A673 (cell line): Measurements from ENCODE around the gene SRSF6. TPM values are rescaled to one million over a fixed set of nuclear protein-coding genes. Genes with fewer than 3 reads are reported as not detected.

Experiments
- BruUV-seq: library from RNA; stranded (reverse); fragments of 400-500 nt; replicated peaks from 2 replicates; lab custom pipeline; 2021; lab: Mats Ljungman, UMichigan
- CTCF ChIA-PET: fragments of 300-600 bp; sonication (Branson Sonifier 250); formaldehyde crosslinking; loops from one replicate; lab custom pipeline; 2022; ENCODE audit warnings: antibody characterized with exemption; lab: Charles Lee
- POLR2A ChIA-PET: fragments of 300-600 bp; sonication (Branson Sonifier 250); formaldehyde crosslinking; loops from one replicate; lab custom pipeline; 2022; ENCODE audit warnings: antibody characterized with exemption; ENCODE audit not compliant: low non-redundant PET; lab: Charles Lee
- DNase-seq: peaks from one replicate; pipeline ENCODE4 v3.0.0-alpha.2; 2015; ENCODE audit warnings: low spot score
- H3K27ac ChIP-seq: fragments of 200-600 bp; sonication (generic); 2 replicates; pipeline ENCODE4 v1.5.1; 2016; ENCODE audit warnings: mixed run types, low read depth, mild to moderate bottlenecking, mixed read lengths, antibody characterized with exemption, low read length; ENCODE audit not compliant: poor library complexity, severe bottlenecking
- H3K27me3 ChIP-seq: fragments of 200-600 bp; sonication (generic); replicated peaks from 2 replicates; pipeline ENCODE4 v1.6.1; 2017; ENCODE audit warnings: mixed run types, low read depth, mild to moderate bottlenecking, mixed read lengths, antibody characterized with exemption, low read length; ENCODE audit not compliant: insufficient read depth, poor library complexity
- H3K36me3 ChIP-seq: fragments of 200-600 bp; sonication (generic); 2 replicates; pipeline ENCODE4 v1.6.1; 2016; ENCODE audit warnings: mixed run types, mild to moderate bottlenecking, mixed read lengths, antibody characterized with exemption, low read length; ENCODE audit not compliant: insufficient read depth, poor library complexity, severe bottlenecking
- H3K4me1 ChIP-seq: fragments of 200-600 bp; sonication (generic); 2 replicates; pipeline ENCODE4 v1.6.1; 2017; ENCODE audit warnings: mixed run types, mild to moderate bottlenecking, mixed read lengths, antibody characterized with exemption, low read length; ENCODE audit not compliant: insufficient read depth, poor library complexity, severe bottlenecking
- H3K4me3 ChIP-seq: fragments of 200-600 bp; sonication (generic); 2 replicates; pipeline ENCODE4 v1.5.1; 2016; ENCODE audit warnings: low read depth, mixed run types, mild to moderate bottlenecking, mixed read lengths, low read length; ENCODE audit not compliant: poor library complexity, severe bottlenecking
- H3K9me3 ChIP-seq: fragments of 200-600 bp; sonication (generic); 2 replicates; pipeline ENCODE4 v1.6.1; 2016; ENCODE audit warnings: mixed run types, low read depth, mild to moderate bottlenecking, mixed read lengths, antibody characterized with exemption, low read length; ENCODE audit not compliant: poor library complexity, severe bottlenecking
- CTCF ChIP-seq: fragments of 300-800, 200-600 bp; sonication (generic); conservative IDR thresholded peaks from 2 replicates; pipeline ENCODE4 v1.5.1; 2017; ENCODE audit warnings: low read depth, mild to moderate bottlenecking, antibody characterized with exemption, low read length, moderate library complexity, mixed read lengths
- EZH2 ChIP-seq: fragments of 200-600 bp; sonication (generic); IDR thresholded peaks from 2 replicates; pipeline ENCODE4 v1.6.1; 2017; ENCODE audit warnings: borderline replicate concordance, low read depth, mild to moderate bottlenecking, mixed read lengths, antibody characterized with exemption, low read length; ENCODE audit not compliant: poor library complexity, severe bottlenecking
- intact Hi-C: fragments of 100-400 bp; cut with micrococcal nuclease; formaldehyde crosslinking; loops from one replicate; pipeline ENCODE4 v1.10.0; 2022; ENCODE audit not compliant: unreplicated experiment
- total RNA-seq: library from RNA; stranded (reverse); gene quantifications from 2 replicates; pipeline ENCODE4 v1.2.3, GENCODE V29; 2021

Gene SRSF6
- total RNA-seq, 1 experiment from 2014 or later, result 212 TPM

DNA sequence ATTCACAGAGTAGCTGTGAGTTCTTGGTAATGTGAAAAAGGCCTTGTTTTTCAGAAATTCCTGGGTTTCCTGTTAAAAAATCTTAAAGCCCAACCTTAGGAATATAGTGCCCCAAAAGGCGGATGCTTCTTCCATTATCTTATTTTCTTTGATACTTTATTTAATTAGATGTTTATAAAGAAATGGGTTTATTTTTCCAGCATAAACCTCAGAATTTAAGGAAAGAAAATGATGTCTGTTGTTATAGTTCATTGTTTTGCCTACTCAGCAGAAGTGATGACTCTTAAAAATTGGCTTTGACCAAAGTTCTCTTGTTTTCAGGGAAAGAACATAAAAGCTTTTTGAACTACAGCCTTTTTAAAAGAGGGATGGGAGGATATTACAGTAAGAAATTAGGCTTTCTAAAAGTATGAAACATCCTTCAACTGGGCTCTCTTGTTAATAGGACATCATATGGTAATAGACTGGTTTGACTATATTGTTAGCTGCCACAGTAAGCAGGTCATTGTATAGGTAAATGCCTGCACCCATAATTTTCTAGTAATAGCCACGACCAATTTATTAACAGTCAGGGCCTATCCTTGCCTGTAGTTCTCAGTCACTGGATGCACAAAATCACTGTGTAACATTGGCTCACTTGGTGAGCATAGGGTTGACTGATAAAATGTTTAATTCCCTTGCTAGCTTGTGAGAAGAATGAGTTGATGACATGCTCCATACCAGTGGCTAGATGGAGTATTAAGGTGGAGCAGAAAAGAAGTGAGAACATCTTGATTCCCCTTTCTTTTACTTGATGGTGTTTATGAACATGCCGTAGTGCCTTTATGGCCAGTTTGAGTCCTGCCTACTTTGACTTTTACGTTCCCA lies 5.2 kb downstream of the SRSF6 start:
- H3K36me3 ChIP-seq, result peaks cover 77% of the 10 kb centered on the region
- H3K27me3 ChIP-seq, result no peaks in the 10 kb centered on the region
- POLR2A ChIA-PET, result no interaction called here
- CTCF ChIA-PET, result no interaction called here
- H3K4me3 ChIP-seq, result no peak overlapping the region
- no peak for TF ChIP-seq CTCF
- no peak for DNase-seq
- no peaks in the 10 kb centered on the region for H3K9me3 ChIP-seq
- intact Hi-C loops, result no loop called here
- peaks cover 8% of the 10 kb centered on the region for H3K4me1 ChIP-seq
- no peak overlapping the region for H3K27ac ChIP-seq
- BruUV-seq, result no TSS peak

DNA sequence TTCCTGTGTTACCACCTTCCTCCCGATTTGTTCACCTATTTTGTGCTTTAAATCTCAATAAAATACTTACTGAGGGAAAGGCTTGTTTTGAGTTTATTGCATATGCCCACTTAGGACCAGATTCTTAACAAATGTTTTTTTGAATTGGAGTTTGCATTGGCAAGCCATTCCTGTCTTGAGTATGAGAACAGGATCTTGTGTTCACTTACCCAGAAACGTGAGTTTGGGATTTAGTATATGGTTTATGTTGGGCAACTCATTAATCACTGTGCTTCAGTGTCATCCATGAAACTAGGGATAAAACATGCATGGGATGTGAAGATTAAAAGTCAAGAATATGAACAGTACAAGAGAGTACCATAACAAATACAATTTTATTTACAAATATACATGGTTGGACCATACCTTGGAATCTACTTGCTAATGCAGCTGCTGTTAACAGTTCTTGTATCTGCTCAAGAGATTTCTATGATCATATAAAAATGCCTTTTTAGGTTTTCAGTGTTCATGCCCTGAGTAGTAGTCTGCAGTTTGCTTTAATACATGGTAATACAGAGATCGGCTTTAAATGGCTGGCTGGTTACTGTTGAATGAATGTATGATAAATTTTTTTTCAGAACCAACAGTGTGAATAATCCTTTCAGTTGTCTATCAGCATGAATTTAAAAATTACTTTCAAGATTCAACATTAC lies 6.0 kb downstream of the SRSF6 start:
- peaks cover 77% of the 10 kb centered on the region for H3K36me3 ChIP-seq
- intact Hi-C loops, result no loop called here

DNA sequence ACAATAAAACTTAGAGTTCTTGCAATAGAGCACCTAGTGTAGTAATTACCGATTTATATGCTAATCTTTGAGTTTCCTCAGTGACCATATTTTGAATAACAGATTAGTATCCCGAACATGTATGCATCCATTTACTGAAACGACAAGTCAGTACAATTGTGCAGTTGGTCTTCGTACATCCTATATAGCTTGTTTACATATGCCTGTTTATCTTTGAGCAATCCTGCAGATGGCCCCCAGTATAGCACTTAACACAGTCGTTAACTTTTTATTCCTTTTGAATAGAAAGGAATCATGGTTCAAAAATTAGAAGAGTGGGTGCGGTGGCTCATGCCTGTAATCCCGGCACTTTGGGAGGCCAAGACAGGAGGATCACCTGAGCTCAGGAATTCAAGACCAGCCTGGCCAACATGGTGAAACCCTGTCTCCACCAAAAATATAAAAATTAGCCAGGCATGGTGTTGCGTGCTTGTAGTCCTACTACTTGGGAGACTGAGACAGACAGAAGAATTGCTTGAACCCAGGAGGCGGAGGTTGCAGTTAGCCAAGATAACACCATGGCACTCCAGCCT lies 6.6 kb downstream of the SRSF6 start:
- no TSS peak for BruUV-seq
- H3K4me1 ChIP-seq, result peaks cover 4% of the 10 kb centered on the region
- H3K9me3 ChIP-seq, result no peaks in the 10 kb centered on the region
- peaks cover 71% of the 10 kb centered on the region for H3K36me3 ChIP-seq
- H3K27me3 ChIP-seq, result no peaks in the 10 kb centered on the region
- intact Hi-C loops, result no loop called here
- no peak overlapping the region for H3K27ac ChIP-seq
- TF ChIP-seq EZH2 (no peak), CTCF (no peak)
- H3K4me3 ChIP-seq, result no peak overlapping the region
- CTCF ChIA-PET, result no interaction called here
- DNase-seq, result no peak
- POLR2A ChIA-PET, result no interaction called here

More for the DNA sequence above, 6.0 kb downstream of the SRSF6 start:
- DNase-seq, result no peak
- ChIA-PET POLR2A (no interaction called here), CTCF (no interaction called here)
- BruUV-seq, result no TSS peak
- no peak for TF ChIP-seq EZH2
- no peak for TF ChIP-seq CTCF
- Histone ChIP-seq H3K4me1 (peaks cover 8% of the 10 kb centered on the region), H3K27ac (no peak overlapping the region), H3K9me3 (no peaks in the 10 kb centered on the region), H3K27me3 (no peaks in the 10 kb centered on the region), H3K4me3 (no peak overlapping the region)
